ENCODE results near the gene RGS19.

- no peak for TF ChIP-seq CTCF (IDR thresholded peaks at IDR 0.05)
- no peak for TF ChIP-seq POLR2A (IDR thresholded peaks at IDR 0.05)
Observed at GRCh38 chr20:64036346-64037198, 42.7 kb downstream of the RGS19 start.
